Inflammatory macrophage treated with lipopolysaccharide for 1 hour (primary cell): ENCODE measurements around the gene EOLA1.
"Not testable (repeated sequence)": the region's sequence is repeated elsewhere in the genome, so short reads cannot be mapped to it uniquely, and the experiment has no call there.

ENCODE experiments used
- DNase-seq, 2 donors: peaks; one replicate each; pipeline ENCODE4 v3.0.0-alpha.2; 2020 to 2022

EOLA1 gene

DNA sequence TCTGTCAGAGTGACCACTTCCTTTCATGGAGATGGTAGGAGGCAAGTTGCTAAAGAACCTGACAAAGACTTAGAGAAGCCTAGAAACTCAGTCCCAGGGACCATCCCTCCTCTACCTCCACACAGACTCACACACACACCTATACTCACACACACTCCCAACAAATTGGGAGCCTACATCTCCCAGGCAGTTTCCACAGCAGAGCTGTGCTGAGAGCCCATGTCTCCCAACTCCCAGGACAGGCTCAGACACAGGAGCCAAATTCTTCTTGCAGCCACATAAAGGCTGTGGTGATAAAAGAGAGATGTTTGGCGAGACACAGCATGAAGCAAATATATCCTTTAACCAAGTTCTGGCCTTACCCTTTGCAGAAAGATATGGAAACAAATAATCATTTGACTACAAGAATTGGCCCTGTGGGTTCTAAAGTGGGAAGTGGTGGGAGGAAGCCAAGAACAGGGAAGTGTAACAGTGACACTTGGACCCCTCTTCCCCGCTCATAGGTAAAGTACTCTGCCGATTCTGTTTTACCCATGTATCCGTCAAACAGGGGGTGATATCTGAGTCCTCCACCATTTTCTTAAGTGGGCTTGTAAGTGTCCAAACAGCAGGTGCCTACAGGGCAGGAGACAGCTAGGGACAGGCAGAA lies 24.7 kb upstream of the EOLA1 start:
- no peak for DNase-seq

DNA sequence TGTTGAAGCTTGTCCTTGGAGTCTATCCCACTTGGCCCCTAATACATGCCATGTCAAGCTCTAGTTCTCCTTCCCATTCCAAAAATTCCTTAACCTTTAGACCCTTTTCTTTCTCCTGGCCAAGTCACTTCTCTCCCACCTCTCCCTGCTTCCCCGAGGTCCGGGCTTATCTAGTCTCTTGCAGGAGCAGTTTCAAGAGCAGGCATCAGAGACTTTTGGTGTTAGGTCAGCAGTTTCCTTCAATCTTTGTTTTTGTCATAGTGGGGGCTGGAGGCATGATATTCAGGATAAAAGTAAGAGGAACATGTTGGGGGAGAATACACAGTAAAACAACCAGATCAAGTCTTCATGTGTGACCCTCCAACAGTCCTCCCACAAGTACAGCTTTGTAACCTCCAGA lies 24.2 kb upstream of the EOLA1 start:
- no peak for DNase-seq

DNA sequence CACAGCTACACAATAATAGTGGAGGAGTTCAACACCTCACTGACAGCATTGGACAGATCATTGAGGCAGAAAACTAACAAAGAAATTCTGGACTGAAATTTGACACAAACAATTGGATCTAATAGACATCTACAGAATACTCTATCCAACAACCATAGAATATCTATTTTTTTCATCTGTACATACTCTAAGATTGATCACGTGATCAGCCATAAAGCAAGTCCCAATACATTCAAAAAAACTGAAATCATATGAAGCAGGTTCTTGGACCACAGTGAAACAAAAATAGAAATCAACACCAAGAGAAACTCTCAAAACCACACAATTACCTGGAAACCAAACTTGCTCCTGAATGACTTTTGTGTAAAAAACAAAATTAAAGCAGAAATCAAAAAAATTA lies 23.5 kb upstream of the EOLA1 start:
- DNase-seq = no peak

DNA sequence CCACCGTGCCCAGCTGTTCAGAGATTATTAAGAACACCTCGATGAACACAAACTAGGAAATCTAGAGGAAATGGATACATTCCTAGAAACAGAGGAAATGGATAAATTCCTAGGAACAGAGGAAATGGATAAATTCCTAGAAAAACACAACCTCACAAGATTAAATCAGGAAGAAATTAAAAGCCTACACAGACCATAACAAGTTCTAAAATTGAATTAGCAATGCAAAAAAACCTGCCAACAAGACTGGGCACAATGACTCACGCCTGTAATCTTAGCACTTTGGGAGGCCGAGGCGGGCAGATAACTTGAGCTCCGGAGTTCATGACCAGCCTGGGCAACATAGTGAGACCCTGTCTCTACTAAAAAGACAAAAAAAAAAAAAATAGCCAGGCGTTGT lies 22.6 kb upstream of the EOLA1 start:
- no peak for DNase-seq

DNA sequence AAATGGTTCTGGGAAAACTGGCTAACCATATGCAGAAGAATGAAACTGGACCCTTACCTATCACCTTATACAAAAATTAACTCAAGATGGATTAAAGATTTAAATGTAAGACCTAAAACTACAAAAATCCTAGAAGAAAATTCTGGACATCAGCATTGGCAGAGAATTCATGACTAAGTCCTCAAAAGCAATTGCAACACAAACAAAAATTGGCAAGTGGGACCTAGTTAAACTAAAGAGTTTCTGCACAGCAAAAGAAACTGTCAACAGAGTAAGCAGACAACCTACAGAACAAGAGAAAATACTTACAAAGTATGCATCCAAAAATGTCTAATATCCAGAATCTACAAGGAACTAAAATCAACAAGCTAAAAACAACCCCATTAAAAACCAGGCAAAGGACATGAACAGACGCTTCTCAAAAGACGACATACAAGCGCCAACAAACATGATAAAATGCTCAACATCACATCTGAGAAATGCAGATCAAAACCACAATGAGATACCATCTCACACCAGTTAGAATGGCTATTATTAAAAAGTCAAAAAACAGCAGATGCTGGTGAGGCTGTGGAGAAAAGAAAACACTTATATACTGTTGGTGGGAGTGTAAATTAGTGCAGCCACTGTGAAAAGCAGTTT lies 20.1 kb upstream of the EOLA1 start:
- DNase-seq = not testable (repeated sequence)

DNA sequence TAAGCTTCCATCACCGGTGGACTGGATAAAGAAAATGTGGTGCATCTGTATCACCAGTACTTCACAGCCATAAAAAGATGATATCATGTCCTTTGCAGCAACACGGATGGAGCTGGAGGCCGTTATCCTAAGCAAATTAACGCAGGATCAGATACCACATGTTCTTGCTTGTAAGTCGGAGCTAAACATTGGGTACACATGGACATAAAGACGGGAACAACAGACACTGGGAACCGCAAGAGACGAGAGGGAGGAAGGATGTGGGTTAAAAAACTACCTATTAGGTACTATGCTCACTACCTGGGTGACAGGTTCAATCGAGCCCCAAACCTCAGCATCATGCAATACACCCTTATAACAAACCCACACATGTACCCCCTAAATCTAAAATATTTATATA lies 19.4 kb upstream of the EOLA1 start:
- DNase-seq = no peak

DNA sequence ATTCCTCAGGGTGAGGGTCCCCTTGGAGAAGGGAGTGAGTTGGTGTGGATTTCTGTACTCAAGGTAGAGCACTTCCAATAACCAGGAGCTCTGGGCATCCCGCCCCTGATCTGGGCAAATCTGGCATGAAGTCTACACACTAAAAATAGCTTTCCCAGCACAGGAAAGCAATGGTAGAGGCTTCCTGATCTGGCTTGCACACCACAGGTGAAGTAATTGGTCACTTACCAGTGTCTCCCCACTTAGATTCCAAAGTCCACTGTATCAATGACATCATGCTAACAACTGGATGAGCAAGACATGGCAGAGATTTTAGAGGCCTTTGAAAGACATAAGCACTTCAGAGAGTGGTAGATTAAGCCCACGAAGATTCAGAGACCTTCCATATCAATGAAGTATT lies 17.9 kb upstream of the EOLA1 start:
- no peak for DNase-seq

DNA sequence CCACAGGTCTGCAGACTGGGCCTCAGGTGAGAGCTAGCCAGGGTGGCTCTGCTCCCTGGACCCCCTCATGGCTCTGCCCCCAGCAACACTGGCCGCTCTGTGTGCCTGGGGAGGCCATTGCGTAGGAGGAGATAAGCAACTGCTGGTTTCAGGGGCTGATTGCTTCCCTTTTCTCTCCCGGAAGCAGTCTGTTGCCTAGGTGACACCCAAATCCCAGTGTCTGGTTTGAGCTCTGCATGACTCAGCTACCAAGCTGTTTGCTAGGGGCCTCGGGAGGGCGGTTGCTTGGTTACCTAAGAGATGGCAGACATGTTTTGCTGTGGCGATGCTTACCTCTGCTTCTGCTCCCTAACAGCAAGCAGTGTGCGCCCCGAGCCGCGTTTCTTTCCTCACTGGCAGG lies 15.4 kb upstream of the EOLA1 start:
- peak; percentile 23 to 59 for DNase-seq

DNA sequence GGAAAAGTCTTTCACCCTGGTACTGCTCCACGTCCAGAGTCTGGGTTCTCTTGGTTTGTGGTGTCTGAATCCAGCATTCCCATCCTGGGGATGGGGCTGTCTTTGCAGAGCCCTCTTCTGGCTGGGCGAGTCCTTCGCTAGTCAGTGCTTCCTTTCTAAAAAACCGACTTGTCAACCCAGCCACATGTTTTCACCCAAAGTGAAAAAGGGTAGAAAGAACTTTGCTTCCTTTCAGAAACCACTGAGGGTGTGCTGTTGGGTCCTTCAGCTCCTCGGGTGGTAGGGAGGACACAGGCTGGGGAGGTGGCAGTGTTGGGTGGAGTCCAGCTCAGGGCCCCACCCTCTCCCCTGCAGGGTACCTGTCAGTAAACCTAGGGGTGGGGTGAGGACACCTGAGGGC lies 14.9 kb upstream of the EOLA1 start:
- not testable (repeated sequence) for DNase-seq

DNA sequence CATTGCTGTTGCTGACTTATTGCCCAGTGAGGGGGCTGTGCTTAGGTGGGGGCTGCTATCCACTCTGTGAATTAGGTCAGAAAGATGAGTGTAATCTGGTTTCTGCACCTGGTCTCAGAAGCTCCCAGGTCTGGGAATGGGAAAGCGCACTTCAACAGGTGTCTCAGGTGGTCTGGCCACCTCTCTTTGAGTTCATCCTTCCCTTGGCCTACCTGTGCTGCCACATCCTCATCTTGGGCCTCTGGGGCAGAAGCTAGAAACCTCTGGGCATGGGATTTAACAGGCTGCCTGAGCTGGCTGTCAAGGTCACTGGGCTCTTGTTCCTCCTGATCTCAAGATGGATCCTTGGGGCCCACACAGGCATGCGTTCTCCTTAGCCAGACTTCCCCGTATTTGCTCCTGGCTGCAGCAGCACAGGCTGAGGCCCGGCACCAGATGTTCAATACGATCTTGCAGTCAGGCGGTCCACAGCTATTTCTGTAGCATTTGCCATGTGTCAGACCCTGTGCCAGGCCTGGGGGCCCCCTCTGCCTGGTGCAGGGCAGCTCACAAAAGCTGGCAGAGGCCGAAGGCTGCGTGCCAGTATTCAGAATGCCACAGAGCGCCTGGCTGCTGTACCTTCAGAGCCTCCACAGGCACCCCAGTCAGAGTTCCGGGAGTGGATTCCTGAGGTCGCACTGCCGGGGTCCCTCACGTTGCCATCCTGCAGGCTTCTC lies 14.3 kb upstream of the EOLA1 start:
- DNase-seq = not testable (repeated sequence)

DNA sequence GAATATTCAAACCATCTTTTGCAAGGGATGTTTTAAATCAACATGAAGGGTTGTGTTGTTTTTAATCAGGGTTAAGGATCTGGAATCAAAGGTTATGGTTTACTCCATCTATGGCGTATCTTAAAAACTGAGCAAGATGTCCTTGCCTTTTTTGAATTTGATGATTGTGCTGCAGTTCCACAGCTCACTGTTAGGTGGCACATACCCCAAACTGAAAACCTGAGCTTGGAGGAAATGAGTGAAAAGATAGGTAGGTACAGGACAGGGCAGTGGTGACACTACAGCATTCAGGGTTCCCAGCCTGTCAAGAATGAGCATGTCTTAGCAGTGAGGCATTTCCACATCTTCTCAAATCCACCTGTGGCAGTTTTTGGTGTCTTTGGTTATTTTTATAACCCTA lies 13.1 kb upstream of the EOLA1 start:
- DNase-seq = peak in 1 of 2 donors; percentile 12

DNA sequence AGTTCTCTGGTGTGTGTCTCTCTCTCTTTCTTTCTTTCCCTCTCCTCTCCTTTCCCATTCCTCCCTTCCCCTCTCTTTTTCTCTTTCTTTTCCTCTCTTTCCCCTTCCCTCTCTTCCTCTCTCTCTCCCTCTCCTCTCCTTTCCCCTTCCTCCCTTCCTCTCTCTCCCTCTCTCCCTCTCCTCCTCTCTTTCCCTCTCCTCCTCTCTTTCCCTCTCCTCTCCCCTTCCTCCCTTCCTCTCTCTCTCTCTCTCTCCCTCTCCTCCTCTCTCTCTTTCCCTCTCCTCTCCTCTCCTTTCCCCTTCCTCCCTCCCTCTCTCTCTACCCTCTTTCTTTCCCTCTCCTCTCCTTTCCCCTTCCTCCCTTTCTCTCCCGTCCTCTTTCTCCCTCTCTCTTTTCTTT lies 12.4 kb upstream of the EOLA1 start:
- no peak for DNase-seq

DNA sequence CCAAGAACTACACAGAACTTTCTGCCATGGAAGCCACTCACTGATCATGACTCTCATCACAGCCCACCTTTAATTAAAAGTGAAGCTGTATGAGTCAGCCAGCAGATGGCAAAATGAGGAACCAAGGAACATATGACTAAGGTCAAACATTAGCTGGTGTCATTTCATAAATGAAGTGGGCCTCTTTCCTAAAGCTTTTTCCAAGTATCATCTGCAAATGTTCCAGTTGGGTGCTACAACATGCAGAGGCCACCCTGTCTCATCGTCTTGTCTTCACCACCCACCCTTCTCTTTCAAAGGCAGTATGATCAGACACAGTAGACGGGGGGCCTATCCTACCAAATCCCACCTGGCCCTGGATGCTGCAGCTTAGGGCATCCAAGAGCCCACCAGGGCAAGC lies 9.2 kb upstream of the EOLA1 start:
- DNase-seq = peak; percentile 14 to 34

DNA sequence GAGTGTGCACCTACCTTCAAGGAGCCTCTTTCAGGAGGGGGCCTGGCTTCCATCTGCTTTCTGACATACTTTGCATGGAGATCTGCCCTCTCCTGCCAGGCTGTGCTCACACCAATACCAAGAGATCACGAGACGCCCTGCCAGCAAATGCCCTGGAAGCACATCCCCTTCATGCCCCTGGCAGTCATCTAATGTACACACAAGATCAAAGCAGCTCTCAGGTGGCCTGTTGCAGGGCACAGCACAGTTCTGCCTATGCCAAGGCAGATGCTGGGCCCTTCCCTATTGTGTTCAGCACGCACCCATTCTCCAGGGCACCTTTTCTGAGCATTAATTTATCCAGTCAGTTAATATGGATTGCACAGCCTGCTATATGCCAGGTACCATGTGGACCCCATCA lies 7.9 kb upstream of the EOLA1 start:
- DNase-seq = not testable (repeated sequence)

DNA sequence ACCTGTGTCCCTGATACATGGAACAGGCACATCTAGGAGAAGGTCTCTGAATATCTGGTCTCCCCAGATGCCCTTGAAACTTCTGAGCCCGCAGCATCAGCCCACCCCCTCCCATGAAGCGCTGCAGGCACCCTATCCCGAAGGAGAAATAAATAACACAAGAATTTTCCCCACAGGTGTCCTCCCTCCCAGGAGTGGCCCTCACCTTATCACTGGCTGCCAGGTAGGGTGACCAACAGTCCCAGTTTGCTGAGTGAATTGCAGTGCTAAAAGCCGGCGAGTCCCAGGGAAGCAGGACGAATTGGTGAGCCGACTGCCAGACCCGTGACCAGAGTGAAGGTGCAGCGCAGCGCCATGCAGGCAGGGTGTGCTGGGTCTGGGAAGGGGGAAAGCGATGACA lies 6.8 kb upstream of the EOLA1 start:
- not testable (repeated sequence) for DNase-seq

DNA sequence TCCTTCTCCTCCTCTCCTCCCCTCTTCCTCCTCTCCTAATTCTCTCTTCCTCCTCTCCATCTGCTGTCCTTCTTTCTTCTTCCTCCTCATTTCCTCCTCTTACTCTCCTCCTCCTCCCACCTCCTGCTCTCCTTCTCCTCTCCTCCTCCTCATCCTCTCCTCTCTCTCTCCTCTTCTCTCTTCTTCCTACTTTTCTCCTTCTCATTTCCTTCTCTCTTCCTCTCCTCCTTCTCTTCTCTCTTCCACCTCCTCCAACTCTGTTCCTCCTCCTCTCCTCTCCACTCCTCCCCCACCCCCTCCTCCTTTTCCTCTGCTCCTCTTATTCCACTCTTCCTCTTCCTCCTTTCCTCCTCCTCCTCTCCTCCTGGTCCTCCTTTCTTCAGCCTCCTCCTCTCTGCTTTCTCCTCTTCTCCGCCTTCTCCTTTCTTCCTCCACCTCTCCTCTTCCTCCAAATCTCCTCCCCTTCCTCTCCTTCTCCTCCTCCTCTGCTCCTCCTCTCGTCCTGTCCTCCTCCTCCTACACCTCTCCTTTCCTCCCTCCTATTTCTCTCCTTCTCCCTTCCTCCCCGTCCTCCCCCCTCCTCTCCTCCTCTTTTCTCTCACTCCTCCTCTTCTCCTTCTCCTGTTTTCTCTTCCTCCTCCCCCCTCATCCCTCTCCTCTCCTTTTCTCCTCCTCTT lies 5.7 kb upstream of the EOLA1 start:
- DNase-seq = not testable (repeated sequence)

DNA sequence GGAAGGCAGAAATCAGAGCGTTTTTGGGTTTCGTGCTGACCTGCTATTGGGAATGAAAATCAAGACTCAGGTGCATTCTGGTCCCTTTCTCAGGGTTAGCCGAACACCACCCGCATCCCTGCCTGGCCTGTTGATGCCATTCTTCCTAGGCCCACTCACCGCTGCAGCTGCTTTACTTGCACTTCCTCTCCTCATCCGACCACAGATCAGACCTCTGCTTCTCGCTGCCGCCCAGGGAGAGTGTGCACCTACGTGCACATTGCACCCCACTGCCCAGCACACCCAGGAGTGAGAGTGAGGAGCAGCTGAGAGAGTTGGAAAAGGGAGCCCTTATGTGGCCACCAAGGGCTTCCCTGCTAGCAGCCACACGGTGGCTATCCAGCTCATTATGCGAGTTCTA lies 3.3 kb upstream of the EOLA1 start:
- not testable (repeated sequence) for DNase-seq

DNA sequence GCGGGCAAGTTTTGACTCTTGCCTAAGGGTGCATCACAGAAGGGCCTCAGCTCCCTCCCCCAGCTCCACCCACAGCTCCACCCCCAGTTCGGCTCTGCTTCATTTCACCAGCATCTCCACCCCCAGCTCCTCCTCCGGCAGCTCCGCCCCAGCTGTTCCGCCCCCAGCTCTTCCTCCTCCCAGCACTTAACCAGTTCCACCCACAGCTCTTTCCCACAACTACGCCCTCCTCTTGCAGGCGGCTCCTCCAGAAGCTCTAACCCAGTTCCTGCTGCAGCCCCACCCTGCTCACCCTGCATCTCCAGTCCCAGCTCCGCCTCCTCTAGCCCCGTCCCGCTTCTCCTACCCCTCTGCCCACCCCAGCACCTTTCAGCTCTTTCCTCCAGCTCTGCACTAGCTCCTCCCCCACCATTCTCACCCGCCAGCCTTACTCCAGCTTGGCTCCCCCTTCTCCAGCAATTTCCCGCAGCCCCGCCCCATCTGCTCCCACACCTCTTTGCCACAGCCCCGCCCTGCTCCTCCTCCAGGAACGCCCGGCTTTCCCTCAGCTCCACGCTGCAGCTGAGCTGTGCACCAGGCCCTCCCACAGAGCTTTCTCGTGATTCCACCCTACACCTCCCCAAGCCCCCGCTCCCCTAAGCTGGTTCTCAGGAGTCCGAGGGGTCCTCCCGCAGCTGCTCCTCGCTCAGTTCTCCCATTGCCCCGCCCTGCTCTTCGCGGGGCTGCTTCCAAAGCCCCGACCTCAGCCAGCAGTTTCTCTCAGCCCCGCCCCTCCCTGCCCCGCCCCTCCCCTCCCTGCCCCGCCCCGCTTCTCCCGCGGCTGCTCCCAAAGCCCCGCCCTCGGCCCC lies 1.3 kb upstream of the EOLA1 start:
- peak; percentile 70 to 81 for DNase-seq

DNA sequence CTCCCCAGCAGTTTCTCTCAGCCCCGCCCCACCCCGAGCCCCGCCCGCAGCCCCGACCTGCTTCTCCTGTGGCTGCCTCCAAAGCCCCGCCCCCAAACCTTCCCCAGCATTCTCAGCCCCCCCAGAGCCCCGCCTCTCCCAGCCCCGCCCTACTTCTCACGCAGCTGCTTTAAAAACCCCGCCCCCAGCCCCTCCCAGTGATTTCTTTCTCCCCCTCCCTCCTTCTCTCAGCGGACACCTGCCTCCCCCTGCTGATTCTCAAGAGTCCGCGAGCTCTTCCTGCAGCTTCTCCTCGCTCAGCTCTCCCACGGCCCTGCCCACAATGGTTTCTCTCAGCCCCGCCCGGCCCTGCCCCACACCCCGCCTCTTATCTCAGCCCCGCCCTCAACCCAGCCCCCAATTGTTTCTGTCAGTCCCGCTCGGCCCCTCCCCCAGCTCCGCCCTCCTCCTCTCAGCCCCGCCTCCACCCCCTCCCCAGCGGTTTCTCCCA lies 636 bp upstream of the EOLA1 start:
- peak; percentile 76 to 84 for DNase-seq

DNA sequence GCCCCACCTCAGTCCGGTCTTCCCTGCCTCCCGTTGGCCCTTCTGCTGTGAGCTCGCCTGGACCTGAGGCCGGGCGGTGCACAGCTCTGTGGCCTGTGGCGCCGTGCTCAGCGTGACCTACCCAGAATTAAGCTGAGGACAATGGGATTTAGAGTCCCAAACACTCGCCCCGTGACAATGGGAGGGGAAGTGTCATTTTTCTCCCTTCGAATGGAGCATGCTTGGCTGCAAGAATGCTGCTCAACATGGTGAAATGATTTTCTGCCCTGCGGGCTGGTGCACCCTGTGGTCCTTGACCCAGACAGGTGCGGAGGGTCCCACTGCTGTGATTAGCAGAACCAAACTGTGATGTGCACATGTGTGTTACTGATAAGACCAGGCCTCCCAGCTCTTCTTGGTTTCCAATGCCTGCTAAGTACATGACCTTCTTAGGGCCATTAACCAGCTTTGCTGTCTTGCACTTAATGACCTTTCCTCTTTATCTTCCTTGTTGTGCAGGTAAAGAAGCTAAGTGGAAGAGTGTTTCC lies 772 bp downstream of the EOLA1 start:
- no peak for DNase-seq

DNA sequence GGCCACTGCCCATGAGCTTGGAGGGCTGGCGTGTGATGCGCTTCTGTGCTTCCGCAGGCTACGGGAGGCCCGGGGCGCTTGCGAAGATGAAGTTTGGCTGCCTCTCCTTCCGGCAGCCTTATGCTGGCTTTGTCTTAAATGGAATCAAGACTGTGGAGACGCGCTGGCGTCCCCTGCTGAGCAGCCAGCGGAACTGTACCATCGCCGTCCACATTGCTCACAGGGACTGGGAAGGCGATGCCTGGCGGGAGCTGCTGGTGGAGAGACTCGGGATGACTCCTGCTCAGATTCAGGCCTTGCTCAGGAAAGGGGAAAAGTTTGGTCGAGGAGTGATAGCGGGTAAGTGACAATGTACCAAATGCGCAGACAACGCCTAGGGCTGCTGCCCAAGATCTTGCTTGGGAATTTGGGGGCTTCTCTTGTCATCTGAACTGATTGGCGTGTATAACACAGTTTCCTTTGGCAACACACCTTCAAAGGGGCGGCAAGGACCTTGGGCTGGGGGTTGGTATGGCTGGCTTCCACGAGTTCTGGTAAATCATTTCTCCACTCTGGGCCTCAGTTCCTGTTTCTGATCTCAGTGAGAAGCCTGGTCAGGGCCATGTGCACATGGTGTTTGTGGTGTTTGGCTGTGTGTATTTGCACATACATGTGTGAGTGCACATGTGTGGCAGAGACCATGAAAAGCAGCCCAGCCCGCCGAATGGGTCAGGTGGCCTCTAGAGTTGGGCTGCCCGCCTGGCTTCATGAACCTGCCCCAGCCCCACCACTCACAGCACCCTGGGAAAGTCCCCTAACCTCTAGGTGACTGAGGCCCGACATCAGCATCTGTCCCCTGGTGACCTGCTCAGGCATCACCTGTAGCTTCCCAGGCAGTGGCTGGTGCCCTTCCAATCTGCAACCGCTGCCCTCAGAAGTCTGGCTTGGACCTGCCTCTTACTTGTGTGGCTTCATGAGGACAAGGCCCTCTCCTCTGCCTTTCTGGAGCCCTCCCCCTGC lies 5.0 kb downstream of the EOLA1 start:
- DNase-seq = peak in 1 of 2 donors; percentile 3
